RKO (cell line): ENCODE measurements around the gene SUPT6H.
A peak's percentile ranks its signal among the peaks of the same experiment; 100 is the strongest.

Source experiments
- DNase-seq: peaks from one replicate; pipeline ENCODE4 v3.0.0-alpha.2; 2016; ENCODE audit warnings: low spot score

The SUPT6H gene

DNA sequence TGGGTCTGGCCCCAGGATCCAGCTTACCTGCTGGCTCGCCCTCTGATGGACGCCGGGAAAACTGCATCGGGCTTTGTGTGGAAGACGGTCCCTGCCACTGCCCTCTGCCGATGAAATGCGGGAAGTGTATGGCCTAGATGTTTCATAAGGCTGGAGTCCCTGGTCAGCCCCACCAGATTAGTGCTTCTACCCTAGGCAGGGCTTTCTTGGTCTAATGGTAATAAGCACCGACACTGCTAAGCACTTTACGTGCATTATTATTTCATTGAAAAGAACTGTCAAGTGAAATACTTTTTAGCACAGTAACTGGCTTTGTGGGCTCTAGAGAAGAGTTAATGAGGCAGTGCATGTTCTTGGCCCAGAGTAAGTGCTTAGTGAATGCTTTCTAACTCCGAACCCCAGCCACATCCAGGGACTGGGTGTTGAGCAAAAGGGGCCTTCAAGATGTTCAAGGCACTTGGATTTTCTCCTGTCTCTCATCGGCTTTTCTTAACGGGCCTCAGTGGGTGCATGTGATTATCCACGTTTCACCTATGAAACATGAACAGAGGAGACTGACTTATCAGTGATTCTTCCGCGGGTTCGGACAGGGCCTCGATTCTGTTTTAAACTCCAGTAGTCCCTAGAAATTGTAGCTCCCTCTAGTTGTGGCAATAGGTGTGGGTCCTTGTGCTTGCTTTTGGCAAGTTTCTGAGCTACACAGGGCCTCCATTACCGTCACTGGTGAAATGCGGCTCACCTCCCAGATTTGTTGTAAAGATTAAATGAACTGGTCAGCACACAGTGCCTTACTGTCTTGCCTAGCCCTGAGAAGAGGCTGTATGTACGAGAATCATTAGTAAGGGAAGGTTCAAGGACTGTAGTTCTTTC, 88.4 kb downstream of the SUPT6H start:
- DNase-seq, result peak; percentile 90

DNA sequence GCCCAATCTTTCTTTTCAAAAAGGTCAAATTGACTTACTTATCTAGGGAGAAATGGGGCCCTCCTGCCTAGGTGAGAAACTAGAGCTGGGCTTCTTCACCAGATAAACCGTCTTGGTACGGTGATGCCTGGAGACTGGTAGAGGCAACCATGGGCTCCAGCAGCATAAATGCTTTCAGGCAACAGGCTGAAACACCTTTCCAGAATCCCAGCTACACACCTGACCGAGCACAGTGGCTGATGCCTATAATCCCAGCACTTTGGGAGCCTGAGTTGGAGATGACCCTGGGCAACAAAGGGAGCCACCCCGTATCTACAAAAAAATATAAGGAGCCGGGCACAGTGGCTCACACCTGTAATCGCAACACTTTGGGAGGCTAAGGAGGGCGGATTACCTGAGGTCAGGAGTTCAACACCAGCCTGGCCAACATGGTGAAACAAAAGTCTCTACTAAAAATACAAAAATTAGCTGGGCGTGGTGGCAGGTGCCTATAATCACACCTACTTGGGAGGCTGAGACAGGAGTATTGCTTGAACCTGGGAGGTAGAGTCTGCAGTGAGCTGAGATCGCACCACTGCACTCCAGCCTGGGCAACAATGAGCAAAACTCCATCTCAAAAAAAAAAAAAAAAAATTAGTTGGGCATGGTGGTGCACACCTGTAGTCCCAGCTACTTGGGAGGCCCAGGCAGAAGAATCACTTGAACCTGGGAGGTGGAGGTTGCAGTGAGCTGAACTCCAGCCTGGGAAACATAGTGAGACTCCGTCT, 89.8 kb downstream of the SUPT6H start:
- DNase-seq, result no peak
